ENCODE results near the gene CXCR6.

GRCh38 chr3:45946875-45947274 lies 3.6 kb downstream of the CXCR6 start:
- no peak for TF ChIP-seq EZH2 (IDR thresholded peaks at IDR 0.05; ENCODE audit: insufficient read depth, poor library complexity, severe bottlenecking)
- TF ChIP-seq EZH2phosphoT487 (IDR thresholded peaks at IDR 0.05; ENCODE audit: insufficient read depth, low read depth), result no peak

Data from GM23248 (cell line).